GM12878 (cell line): ENCODE measurements around the gene FAM25G. TPM values are rescaled to one million over a fixed set of nuclear protein-coding genes. Genes with fewer than 3 reads are reported as not detected.

Source experiments
- ATAC-seq: fragments of 200-7000 bp; cut with Tn5 transposase; 3 replicates; pipeline ENCODE4 v1.9.1; 2020; ENCODE audit warnings: mild to moderate bottlenecking, moderate library complexity
- BruUV-seq: library from RNA; stranded (reverse); fragments of 400-500 nt; replicated peaks from 2 replicates; lab custom pipeline; 2021; lab: Mats Ljungman, UMichigan
- CTCF ChIA-PET: fragments of 300-600 bp; sonication (Branson Sonifier 250); formaldehyde crosslinking; extraction: SDS; loops from one replicate; lab custom pipeline; 2021; ENCODE audit warnings: inconsistent platforms; lab: Yijun Ruan, JAX
- POLR2A ChIA-PET: fragments of 350-600 bp; formaldehyde crosslinking; extraction: SDS; loops from one replicate; lab custom pipeline; 2021; ENCODE audit warnings: inconsistent platforms; lab: Charles Lee
- RAD21 ChIA-PET: fragments of 300-600 bp; sonication (Branson Sonifier 250); formaldehyde crosslinking; loops from one replicate; lab custom pipeline; 2023; ENCODE audit warnings: antibody characterized with exemption; ENCODE audit not compliant: unreplicated experiment; lab: Charles Lee
- SMC1A ChIA-PET: fragments of 300-600 bp; sonication (Branson Sonifier 250); formaldehyde crosslinking; loops from one replicate; lab custom pipeline; 2023; ENCODE audit not compliant: unreplicated experiment, uncharacterized antibody; lab: Charles Lee
- DNase-seq: peaks from one replicate; pipeline ENCODE4 v3.0.0-alpha.2; 2011; ENCODE audit warnings: low read depth, low spot score
- FAIRE-seq: peaks from 3 replicates; lab custom pipeline; 2011; peaks lifted over from hg19 to GRCh38; lab: Jason Lieb, UNC
- H2AFZ ChIP-seq: 2 replicates; pipeline ENCODE4 v1.6.0; 2011; ENCODE audit warnings: low read depth, low read length, control low read depth; ENCODE audit not compliant: control insufficient read depth
- H3K27ac ChIP-seq: 2 replicates; pipeline ENCODE4 v1.5.1; 2011; ENCODE audit warnings: control low read depth; ENCODE audit not compliant: control insufficient read depth, insufficient read depth
- H3K27me3 ChIP-seq, 2 experiments: replicated peaks in 1 of 2; 2 replicates each; pipeline versions ENCODE4 v1.6.0 to v1.6.1; 2011; ENCODE audit warnings: low read length in 1 of 2; ENCODE audit not compliant: control insufficient read depth in 2 of 2, insufficient read depth in 2 of 2
- H3K36me3 ChIP-seq, 2 experiments: 2 replicates each; pipeline ENCODE4 v1.5.1; 2011; ENCODE audit warnings: low read length in 1 of 2; ENCODE audit not compliant: control insufficient read depth in 2 of 2, insufficient read depth in 2 of 2
- H3K4me1 ChIP-seq: 2 replicates; pipeline ENCODE4 v1.6.1; 2011; ENCODE audit warnings: mild to moderate bottlenecking, low read length, moderate library complexity, mixed read lengths; ENCODE audit not compliant: control insufficient read depth, insufficient read depth
- H3K4me2 ChIP-seq: 2 replicates; pipeline ENCODE4 v1.6.0; 2011; ENCODE audit warnings: control low read depth; ENCODE audit not compliant: control insufficient read depth, insufficient read depth
- H3K4me3 ChIP-seq: fragments of 200-600 bp; sonication (generic); 2 replicates; pipeline ENCODE4 v1.5.1; 2016
- H3K79me2 ChIP-seq: 2 replicates; pipeline ENCODE4 v1.6.0; 2011; ENCODE audit warnings: low read length; ENCODE audit not compliant: control insufficient read depth, insufficient read depth
- H3K9ac ChIP-seq: 2 replicates; pipeline ENCODE4 v1.8.0; 2011; ENCODE audit warnings: low read length, control low read depth, mixed read lengths; ENCODE audit not compliant: control insufficient read depth, insufficient read depth
- H3K9me3 ChIP-seq: replicated peaks from 3 replicates; pipeline ENCODE4 v1.5.1; 2011; ENCODE audit warnings: mild to moderate bottlenecking, low read length; ENCODE audit not compliant: control insufficient read depth, insufficient read depth
- H4K20me1 ChIP-seq: 2 replicates; pipeline ENCODE4 v1.6.0; 2011; ENCODE audit not compliant: control insufficient read depth, insufficient read depth
- CTCF ChIP-seq, 3 experiments: IDR thresholded peaks in 2 of 3; conservative IDR thresholded peaks in 1 of 3; 2 replicates each; pipeline ENCODE4 v1.5.1; 2011; ENCODE audit warnings: low read depth in 3 of 3, low read length in 3 of 3, mild to moderate bottlenecking in 3 of 3, control low read depth in 2 of 3, moderate library complexity in 2 of 3, inconsistent platforms in 1 of 3, mixed read lengths in 1 of 3; ENCODE audit not compliant: control insufficient read depth in 2 of 3, insufficient read depth in 1 of 3; ENCODE audit errors: extremely low read depth in 1 of 3
- RAD21 ChIP-seq: IDR thresholded peaks from 2 replicates; pipeline ENCODE4 v1.6.1; 2011; ENCODE audit warnings: mild to moderate bottlenecking, low read depth, low read length, moderate library complexity; ENCODE audit not compliant: insufficient read depth
- RELB ChIP-seq: fragments of 450-650 bp; IDR thresholded peaks from 2 replicates; pipeline ENCODE4 v1.6.1; 2017; ENCODE audit warnings: low read depth, mild to moderate bottlenecking, moderate library complexity
- TCF12 ChIP-seq: IDR thresholded peaks from 2 replicates; pipeline ENCODE4 v1.6.1; 2011; ENCODE audit warnings: low read depth, mild to moderate bottlenecking, low read length
- WGBS: methylation state at CpG from one replicate; pipeline ENCODE4 v1.1.6; 2016; ENCODE audit warnings: low lambda C conversion rate; ENCODE audit not compliant: insufficient replicate concordance, insufficient coverage; ENCODE audit errors: missing lambda C conversion rate; 5-methylcytosine and 5-hydroxymethylcytosine counted together
- in situ Hi-C: fragments of 300-500 bp; cut with MboI; formaldehyde crosslinking; loops from 9 replicates; pipeline ENCODE4 v1.14.3; 2018; ENCODE audit warnings: mixed read lengths
- intact Hi-C: fragments of 100-400 bp; cut with micrococcal nuclease; formaldehyde crosslinking; loops from one replicate; pipeline ENCODE4 v1.14.2; 2022; ENCODE audit not compliant: unreplicated experiment
- polyA plus RNA-seq, 11 experiments: library from polyadenylated mRNA; depleted of rRNA in 4 of 11; unstranded in 6 of 11; stranded (reverse) in 5 of 11; fragments of >200 nt; fragmentation: Nextera tagmentation in 4 of 11; fragmentation: Illumina TruSeq in 1 of 11; extraction: Ambion mirVana in 4 of 11; extraction: Trizol in 1 of 11; gene quantifications; 1 replicate in 1 of 11; 2 replicates in 10 of 11; pipeline versions ENCODE4 v1.2.1 to v1.2.3, GENCODE V29; 2011 to 2016; ENCODE audit warnings: inconsistent platforms in 2 of 11, missing spikeins in 2 of 11, low read depth in 1 of 11
- small RNA-seq: library from RNA; depleted of rRNA; stranded (forward); fragments of <200 nt; gene quantifications from one replicate; pipeline ENCODE3, GENCODE V24; 2014
- total RNA-seq, 4 experiments: library from RNA; depleted of rRNA in 3 of 4; stranded (reverse); fragments of >200 nt in 3 of 4; fragmentation: Illumina TruSeq in 1 of 4; extraction: Trizol in 1 of 4; gene quantifications; 2 replicates each; pipeline versions ENCODE4 v1.2.1 to v1.2.3, GENCODE V29; 2013 to 2021

Gene FAM25G
- total and polyA plus RNA-seq, 10 of the 15 experiments (the other 5 are each of a cell fraction or from before 2014, with no cell fraction given): not detected

- H3K79me2 ChIP-seq: no peaks in the 10 kb centered on the region
- no peak overlapping the region for H2AFZ ChIP-seq
- ATAC-seq (peak; percentile 68), FAIRE-seq (no peak), DNase-seq (no peak)
- no peak overlapping the region for H3K4me3 ChIP-seq
- in situ Hi-C loops: no loop called here
- WGBS: 25% methylated on average over 6 of the region's 6 CpGs
- ChIA-PET RAD21 (no interaction called here), SMC1A (no interaction called here), CTCF (no interaction called here), POLR2A (no interaction called here)
- H3K9ac ChIP-seq: no peak overlapping the region
- peak; percentile 30; the same call in 1 of the 2 replicates for TF ChIP-seq RAD21
- no peak for TF ChIP-seq RELB
- no peak for TF ChIP-seq TCF12
- peak; percentile 19 to 28 (median 24); a peak in 3 of 6 replicates for TF ChIP-seq CTCF (IDR thresholded peaks at IDR 0.05 in 2 of 3, conservative IDR thresholded peaks at IDR 0.05 in 1 of 3; ENCODE audit: control insufficient read depth in 2 of 3, extremely low read depth in 1 of 3, insufficient read depth in 1 of 3, low read depth in 3 of 3, low read length in 3 of 3)
- H3K27ac ChIP-seq: no peak overlapping the region
- BruUV-seq: no TSS peak
- H3K9me3 ChIP-seq: no peaks in the 10 kb centered on the region
- H4K20me1 ChIP-seq: no peaks in the 10 kb centered on the region
- intact Hi-C loops: no loop called here
- H3K4me2 ChIP-seq: no peak overlapping the region
- no peaks in the 10 kb centered on the region for H3K4me1 ChIP-seq
- peaks cover 0 to 2% of the 10 kb centered on the region in 2 experiments; a peak in 2 of 4 replicates for H3K27me3 ChIP-seq
- H3K36me3 ChIP-seq: no peaks in the 10 kb centered on the region
These were observed 52.5 kb downstream of the FAM25G start for GRCh38 chr10:47438857-47439474.

Small RNA genes lying within 50 kb of the gene (small RNA-seq; reads per million reads assigned to genes)
- gene AL591684.3 (not detected), gene RNA5SP312 (not detected)

Other genes starting within 250 kb of the FAM25G start
- not detected in 2 replicates for gene GDF10, start 191.5 kb downstream of the FAM25G start, total RNA-seq (2014; rRNA removed)
- not detected in 2 replicates for gene GDF10, start 191.5 kb downstream of the FAM25G start, total RNA-seq (2014; rRNA removed; fragmentation: Illumina TruSeq; extraction: Trizol)
- not detected in 2 replicates for gene GDF10, start 191.5 kb downstream of the FAM25G start, total RNA-seq (2021)
- not detected in 2 replicates for gene GDF10, start 191.5 kb downstream of the FAM25G start, polyA plus RNA-seq (2011; rRNA removed)
- gene GDF10, start 191.5 kb downstream of the FAM25G start, polyA plus RNA-seq (2014; fragmentation: Illumina TruSeq; extraction: Trizol): not detected in 2 replicates
- gene GDF10, start 191.5 kb downstream of the FAM25G start, polyA plus RNA-seq (2014; fragmentation: Nextera tagmentation; extraction: Ambion mirVana): not detected
- not detected in 2 replicates for gene GDF10, start 191.5 kb downstream of the FAM25G start, polyA plus RNA-seq (2014; rRNA removed)
- gene GDF10, start 191.5 kb downstream of the FAM25G start, polyA plus RNA-seq (2016; fragmentation: Nextera tagmentation; extraction: Ambion mirVana): not detected
- not detected in 2 replicates for gene GDF2, start 169.2 kb downstream of the FAM25G start, total RNA-seq (2014; rRNA removed)
- gene GDF2, start 169.2 kb downstream of the FAM25G start, total RNA-seq (2014; rRNA removed; fragmentation: Illumina TruSeq; extraction: Trizol): not detected in 2 replicates
- not detected in 2 replicates for gene GDF2, start 169.2 kb downstream of the FAM25G start, total RNA-seq (2021)
- not detected in 2 replicates for gene GDF2, start 169.2 kb downstream of the FAM25G start, polyA plus RNA-seq (2011; rRNA removed)
- gene GDF2, start 169.2 kb downstream of the FAM25G start, polyA plus RNA-seq (2014; fragmentation: Illumina TruSeq; extraction: Trizol): not detected in 2 replicates
- not detected for gene GDF2, start 169.2 kb downstream of the FAM25G start, polyA plus RNA-seq (2014; fragmentation: Nextera tagmentation; extraction: Ambion mirVana)
- not detected in 2 replicates for gene GDF2, start 169.2 kb downstream of the FAM25G start, polyA plus RNA-seq (2014; rRNA removed)
- gene GDF2, start 169.2 kb downstream of the FAM25G start, polyA plus RNA-seq (2016; fragmentation: Nextera tagmentation; extraction: Ambion mirVana): not detected
- gene RBP3, start 143.3 kb downstream of the FAM25G start, total RNA-seq (2014; rRNA removed): not detected in 2 replicates
- not detected in 2 replicates for gene RBP3, start 143.3 kb downstream of the FAM25G start, total RNA-seq (2014; rRNA removed; fragmentation: Illumina TruSeq; extraction: Trizol)
- gene RBP3, start 143.3 kb downstream of the FAM25G start, total RNA-seq (2021): not detected in 2 replicates
- gene RBP3, start 143.3 kb downstream of the FAM25G start, polyA plus RNA-seq (2011; rRNA removed): not detected in 2 replicates
- gene RBP3, start 143.3 kb downstream of the FAM25G start, polyA plus RNA-seq (2014; fragmentation: Illumina TruSeq; extraction: Trizol): not detected in 2 replicates
- not detected for gene RBP3, start 143.3 kb downstream of the FAM25G start, polyA plus RNA-seq (2014; fragmentation: Nextera tagmentation; extraction: Ambion mirVana)
- gene RBP3, start 143.3 kb downstream of the FAM25G start, polyA plus RNA-seq (2014; rRNA removed): not detected in 2 replicates
- not detected for gene RBP3, start 143.3 kb downstream of the FAM25G start, polyA plus RNA-seq (2016; fragmentation: Nextera tagmentation; extraction: Ambion mirVana)
- not detected in 2 replicates for gene ZNF488, start 107.4 kb downstream of the FAM25G start, total RNA-seq (2014; rRNA removed)
- not detected in 2 replicates for gene ZNF488, start 107.4 kb downstream of the FAM25G start, total RNA-seq (2014; rRNA removed; fragmentation: Illumina TruSeq; extraction: Trizol)
- not detected in 2 replicates for gene ZNF488, start 107.4 kb downstream of the FAM25G start, total RNA-seq (2021)
- gene ZNF488, start 107.4 kb downstream of the FAM25G start, polyA plus RNA-seq (2011; rRNA removed): not detected in 2 replicates
- gene ZNF488, start 107.4 kb downstream of the FAM25G start, polyA plus RNA-seq (2014; fragmentation: Illumina TruSeq; extraction: Trizol): not detected in 2 replicates
- gene ZNF488, start 107.4 kb downstream of the FAM25G start, polyA plus RNA-seq (2014; fragmentation: Nextera tagmentation; extraction: Ambion mirVana): not detected
- gene ZNF488, start 107.4 kb downstream of the FAM25G start, polyA plus RNA-seq (2014; rRNA removed): not detected in 2 replicates
- gene ZNF488, start 107.4 kb downstream of the FAM25G start, polyA plus RNA-seq (2016; fragmentation: Nextera tagmentation; extraction: Ambion mirVana): not detected
- 0.16 and 0.45 TPM in 2 replicates for gene ANXA8, start 7.6 kb downstream of the FAM25G start, total RNA-seq (2014; rRNA removed)
- gene ANXA8, start 7.6 kb downstream of the FAM25G start, total RNA-seq (2014; rRNA removed; fragmentation: Illumina TruSeq; extraction: Trizol): 0.13 TPM in 1 of 2 replicates, not detected in the other
- gene ANXA8, start 7.6 kb downstream of the FAM25G start, total RNA-seq (2021): 0.19 TPM in 1 of 2 replicates, not detected in the other
- not detected in 2 replicates for gene ANXA8, start 7.6 kb downstream of the FAM25G start, polyA plus RNA-seq (2011; rRNA removed)
- gene ANXA8, start 7.6 kb downstream of the FAM25G start, polyA plus RNA-seq (2014; fragmentation: Illumina TruSeq; extraction: Trizol): 0.19 TPM in 1 of 2 replicates, not detected in the other
- under 1 TPM in 1 of 2 experiments, not detected in 1; 0.53 TPM for gene ANXA8, start 7.6 kb downstream of the FAM25G start, polyA plus RNA-seq (2014; fragmentation: Nextera tagmentation; extraction: Ambion mirVana)
- 0.41 and 0.43 TPM in 2 replicates for gene ANXA8, start 7.6 kb downstream of the FAM25G start, polyA plus RNA-seq (2014; rRNA removed)
- under 1 TPM; 0.10 to 0.47 TPM for gene ANXA8, start 7.6 kb downstream of the FAM25G start, polyA plus RNA-seq (2016; fragmentation: Nextera tagmentation; extraction: Ambion mirVana)
- 3.6 and 3.7 TPM in 2 replicates for gene AGAP9, start 31.9 kb upstream of the FAM25G start, total RNA-seq (2014; rRNA removed)
- gene AGAP9, start 31.9 kb upstream of the FAM25G start, total RNA-seq (2014; rRNA removed; fragmentation: Illumina TruSeq; extraction: Trizol): 3.5 and 3.9 TPM in 2 replicates
- gene AGAP9, start 31.9 kb upstream of the FAM25G start, total RNA-seq (2021): 4.0 and 4.4 TPM in 2 replicates
- 6.7 and 7.3 TPM in 2 replicates for gene AGAP9, start 31.9 kb upstream of the FAM25G start, polyA plus RNA-seq (2011; rRNA removed)
- gene AGAP9, start 31.9 kb upstream of the FAM25G start, polyA plus RNA-seq (2014; fragmentation: Illumina TruSeq; extraction: Trizol): 5.9 and 6.9 TPM in 2 replicates
- gene AGAP9, start 31.9 kb upstream of the FAM25G start, polyA plus RNA-seq (2014; fragmentation: Nextera tagmentation; extraction: Ambion mirVana): under 1 TPM; 0.32 to 0.47 TPM
- 7.7 and 8.8 TPM in 2 replicates for gene AGAP9, start 31.9 kb upstream of the FAM25G start, polyA plus RNA-seq (2014; rRNA removed)
- 1 to 10 TPM; 1.4 to 1.8 TPM for gene AGAP9, start 31.9 kb upstream of the FAM25G start, polyA plus RNA-seq (2016; fragmentation: Nextera tagmentation; extraction: Ambion mirVana)